Putamen (tissue), 1 donor: Measurements from ENCODE around the gene SCAF4.
"Not testable (repeated sequence)": the region's sequence is repeated elsewhere in the genome, so short reads cannot be mapped to it uniquely, and the experiment has no call there.

Experiments
- DNase-seq: peaks from one replicate; pipeline ENCODE4 v3.0.0-alpha.2; 2016; ENCODE audit warnings: low spot score

SCAF4 gene

GRCh38 chr21:31650930-31651329, 81.0 kb downstream of the SCAF4 start:
- DNase-seq = no peak

DNA sequence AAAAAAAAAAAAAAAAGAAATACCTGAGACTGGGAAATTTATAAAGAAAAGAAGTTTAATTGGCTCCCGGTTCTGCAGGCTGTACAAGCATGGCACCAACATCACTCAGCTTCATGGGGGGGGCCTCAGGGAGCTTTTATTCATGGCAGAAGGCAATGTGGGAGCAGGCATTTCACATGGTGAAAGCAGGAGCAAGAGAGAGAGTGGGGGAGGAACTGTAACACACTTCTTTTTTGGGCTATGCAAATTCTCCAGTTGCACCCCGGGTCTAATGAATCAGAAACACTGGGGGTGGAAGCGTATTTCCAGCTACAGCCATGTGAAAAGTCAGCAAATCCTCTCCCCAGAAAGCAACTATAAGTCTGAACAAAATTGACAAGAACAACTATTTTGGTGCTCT, 84.3 kb downstream of the SCAF4 start:
- peak; percentile 58 for DNase-seq

- no peak for DNase-seq
These were observed 87.3 kb downstream of the SCAF4 start for GRCh38 chr21:31644643-31645042.

DNA sequence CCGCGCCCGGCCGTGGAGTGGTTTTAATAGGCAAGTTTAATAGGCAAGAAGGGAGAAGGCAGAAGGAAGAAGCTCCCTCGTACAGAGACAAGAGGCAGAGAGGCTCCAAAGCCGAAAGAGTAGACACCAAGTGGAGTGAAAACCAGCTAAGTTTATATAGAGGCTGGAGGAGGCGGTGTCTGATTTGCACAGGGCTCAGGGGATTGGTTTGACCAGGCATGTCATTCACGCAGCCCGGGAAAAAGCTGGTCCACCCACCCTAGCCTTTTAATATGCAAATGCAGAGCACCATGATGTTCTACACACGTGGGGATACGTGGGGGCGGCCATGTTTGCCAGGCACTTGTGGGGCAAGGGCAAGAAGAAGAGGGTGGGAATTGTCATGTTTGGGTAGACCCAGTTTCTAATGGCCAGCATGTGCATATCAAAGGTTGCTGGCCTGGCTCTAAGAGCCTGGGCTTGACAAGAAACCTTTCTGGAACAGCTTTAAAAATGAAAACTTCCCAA, 90.4 kb downstream of the SCAF4 start:
- DNase-seq = no peak

DNA sequence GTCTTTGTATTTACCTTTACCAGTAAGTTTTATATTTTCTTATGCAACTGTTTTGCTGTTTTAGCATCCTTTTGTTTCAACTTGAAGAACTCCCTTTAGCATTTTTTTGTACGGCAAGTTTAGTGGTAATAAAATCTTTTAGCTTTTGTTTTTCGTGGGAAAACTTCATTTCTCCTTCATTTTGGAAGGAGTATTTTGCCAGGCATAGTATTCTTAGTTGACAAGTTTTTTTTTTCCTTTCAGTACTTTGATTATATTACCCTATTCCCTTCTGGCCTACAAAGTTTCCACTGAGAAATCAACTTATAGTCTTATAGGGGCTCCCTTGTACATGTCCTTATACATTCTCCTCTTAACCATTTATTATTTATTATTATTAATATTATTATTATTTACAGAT, 95.0 kb downstream of the SCAF4 start:
- DNase-seq = no peak

DNA sequence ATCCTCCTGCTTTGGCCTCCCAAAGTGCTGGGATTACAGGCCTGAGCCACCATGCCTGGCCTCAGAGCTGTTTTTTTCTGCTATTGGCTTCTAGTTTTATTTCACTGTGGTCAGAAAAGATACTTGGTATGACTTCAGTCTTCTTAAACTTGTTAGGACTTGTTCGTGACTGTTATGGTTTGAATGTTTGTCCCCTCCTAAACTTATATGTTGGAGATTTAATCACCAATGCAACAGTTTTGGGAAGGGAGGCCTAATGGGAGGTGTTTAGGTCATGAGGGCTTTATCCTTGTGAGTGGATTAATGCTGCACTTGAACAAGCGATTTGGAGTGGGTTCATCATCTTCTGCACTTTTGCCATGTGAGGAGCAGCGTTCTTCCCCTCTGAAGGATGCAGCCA, 96.9 kb downstream of the SCAF4 start:
- no peak for DNase-seq

DNA sequence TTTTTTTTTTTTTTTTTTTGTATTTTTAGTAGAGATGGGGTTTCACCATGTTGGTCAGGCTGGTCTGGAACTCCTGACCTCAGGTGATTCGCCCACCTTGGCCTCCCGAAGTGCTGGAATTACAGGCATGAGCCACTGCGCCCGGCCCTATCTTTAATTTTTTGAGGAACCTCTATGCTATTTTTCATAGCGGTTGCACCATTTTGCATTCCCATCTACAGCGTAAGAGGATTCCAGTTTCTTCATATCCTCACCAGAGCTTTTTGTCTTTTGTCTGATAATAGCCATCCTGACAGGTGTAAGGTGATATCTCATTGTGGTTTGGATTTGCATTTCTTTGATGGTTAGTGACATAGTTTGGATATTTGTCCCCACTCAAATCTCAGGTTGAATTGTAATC, 100.0 kb downstream of the SCAF4 start:
- DNase-seq = not testable (repeated sequence)

GRCh38 chr21:31629972-31630711, 101.8 kb downstream of the SCAF4 start:
- no peak for DNase-seq

DNA sequence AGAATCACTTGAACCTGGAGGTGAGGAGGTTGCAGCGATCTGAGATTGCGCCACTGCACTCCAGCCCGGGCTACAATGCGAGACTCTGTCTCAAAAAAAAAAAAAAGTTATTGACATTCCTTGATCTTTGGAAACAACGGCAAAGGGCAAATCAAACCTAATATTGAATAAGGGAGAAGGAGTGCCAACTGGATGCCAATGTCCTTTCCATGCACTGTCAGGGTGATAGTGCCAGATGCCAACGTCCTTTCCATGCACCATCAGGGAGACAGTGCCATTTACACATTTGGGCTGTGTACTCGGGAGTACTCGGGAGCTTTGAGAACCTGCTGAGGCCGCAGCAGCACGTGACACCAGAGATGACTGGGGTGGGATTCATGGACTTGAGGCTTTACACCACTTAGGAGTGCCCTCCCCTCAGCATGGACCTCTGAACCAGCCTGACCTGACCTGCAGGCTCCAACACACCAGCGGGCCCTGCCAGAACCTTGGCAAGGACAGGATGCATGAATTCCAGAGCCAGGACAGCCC, 106.9 kb downstream of the SCAF4 start:
- DNase-seq = no peak

DNA sequence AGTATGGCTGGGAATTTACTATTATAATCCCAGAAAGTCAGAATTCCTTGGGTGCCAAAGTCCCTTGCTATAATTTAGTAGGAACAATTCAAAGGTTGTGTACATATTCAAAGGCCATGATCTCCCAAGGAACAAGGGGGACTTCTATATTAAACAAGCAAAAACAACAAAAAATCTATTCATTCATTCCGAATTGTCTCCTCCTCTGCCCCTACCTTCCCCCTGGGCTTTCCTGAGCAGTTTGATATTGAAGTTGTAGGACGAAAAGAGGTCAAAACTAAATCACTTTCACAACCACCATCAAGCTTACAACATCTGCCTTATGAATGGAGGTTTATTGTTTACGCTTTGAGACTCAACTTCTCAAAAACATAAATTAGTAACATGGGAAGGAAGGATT, 107.7 kb downstream of the SCAF4 start:
- DNase-seq = no peak

DNA sequence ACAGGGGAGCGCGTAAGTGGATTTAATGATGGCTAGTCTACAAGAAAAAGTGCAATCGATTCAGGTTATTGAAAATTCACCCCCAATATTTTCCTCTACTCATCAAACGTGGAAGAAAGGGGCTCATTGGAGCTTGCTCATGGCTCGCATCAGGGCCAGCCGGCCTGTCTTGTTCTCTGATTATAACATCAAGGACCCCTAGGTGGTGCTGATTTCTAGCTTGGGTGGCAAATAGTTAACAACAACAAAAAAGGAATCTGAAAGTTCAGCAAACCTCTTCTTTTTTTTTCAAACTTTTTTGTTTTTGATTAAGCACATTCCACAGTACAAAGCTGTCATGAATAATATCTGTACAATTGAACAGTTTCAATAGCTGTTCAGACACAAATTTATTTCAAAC, 108.3 kb downstream of the SCAF4 start:
- no peak for DNase-seq

GRCh38 chr21:31622397-31622796, 109.5 kb downstream of the SCAF4 start:
- no peak for DNase-seq
